NCI-H446 treated with DMSO at 0.1 percent for 48 hours (cell line): ENCODE measurements around the gene ZBTB47.
A peak's percentile ranks its signal among the peaks of the same experiment; 100 is the strongest.

Experiments
- DNase-seq: peaks from one replicate; lab custom pipeline; 2025; lab: John Stamatoyannopoulos, UW

Gene ZBTB47

DNA sequence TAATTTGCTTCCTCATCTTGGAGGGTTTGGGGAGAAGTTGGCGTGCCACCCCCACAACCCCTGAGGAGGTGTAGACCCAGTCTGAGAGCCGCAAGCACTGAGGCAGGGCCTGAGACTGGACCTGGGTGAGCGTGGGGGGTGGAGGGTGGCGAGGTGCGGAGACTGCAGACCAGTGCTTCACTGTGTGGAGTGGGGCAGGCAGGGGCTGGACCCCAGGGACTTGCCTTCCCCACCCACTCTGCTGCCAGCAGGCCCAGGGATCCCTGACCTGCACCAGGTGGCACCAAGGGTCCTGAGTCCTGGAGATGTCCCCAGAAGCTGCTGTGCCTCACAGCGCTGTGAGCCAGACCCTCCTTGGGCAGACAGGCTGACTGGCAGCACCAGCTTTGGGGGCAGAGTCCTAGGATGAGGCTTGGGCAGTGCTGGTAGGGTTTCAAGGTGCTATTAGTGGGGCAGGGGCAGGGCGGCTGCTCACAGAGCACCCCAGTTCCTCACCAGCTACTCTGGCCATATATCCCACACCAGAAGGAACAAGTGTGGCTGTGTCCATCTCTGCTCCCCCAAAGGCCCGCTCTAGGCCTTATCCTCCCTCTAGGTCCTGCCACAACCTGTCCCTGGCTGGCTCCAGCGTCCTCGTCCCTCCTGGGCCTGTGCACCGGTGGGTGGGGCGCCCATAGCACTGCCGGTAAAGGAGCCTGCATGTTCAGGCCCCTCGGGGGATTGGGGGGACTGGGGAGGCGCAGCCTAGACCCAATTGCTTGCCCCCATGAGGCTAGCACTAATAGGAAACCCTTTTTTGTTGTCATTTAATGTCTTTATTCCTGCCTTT is 11.8 kb downstream of the ZBTB47 start:
- no peak for DNase-seq

DNA sequence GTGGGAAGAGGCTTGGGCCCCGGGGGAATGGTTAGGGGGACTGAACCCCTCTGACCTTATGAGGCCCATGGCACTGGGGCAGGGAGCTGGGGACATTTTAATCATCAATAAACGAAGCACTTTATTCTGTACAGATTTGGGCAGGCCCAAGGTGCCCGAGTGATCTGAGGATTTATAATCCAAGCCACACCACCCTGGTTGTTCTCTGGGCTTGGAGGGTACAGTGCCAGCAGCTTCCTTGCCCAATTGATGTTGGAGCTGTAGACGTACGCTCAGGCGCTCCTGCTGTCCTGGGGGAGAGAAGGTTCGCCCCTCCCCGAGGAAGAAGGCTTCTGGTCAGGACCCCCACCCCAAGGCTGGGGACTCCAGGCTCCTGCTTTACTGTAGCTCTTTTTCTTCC is 12.5 kb downstream of the ZBTB47 start:
- no peak for DNase-seq

DNA sequence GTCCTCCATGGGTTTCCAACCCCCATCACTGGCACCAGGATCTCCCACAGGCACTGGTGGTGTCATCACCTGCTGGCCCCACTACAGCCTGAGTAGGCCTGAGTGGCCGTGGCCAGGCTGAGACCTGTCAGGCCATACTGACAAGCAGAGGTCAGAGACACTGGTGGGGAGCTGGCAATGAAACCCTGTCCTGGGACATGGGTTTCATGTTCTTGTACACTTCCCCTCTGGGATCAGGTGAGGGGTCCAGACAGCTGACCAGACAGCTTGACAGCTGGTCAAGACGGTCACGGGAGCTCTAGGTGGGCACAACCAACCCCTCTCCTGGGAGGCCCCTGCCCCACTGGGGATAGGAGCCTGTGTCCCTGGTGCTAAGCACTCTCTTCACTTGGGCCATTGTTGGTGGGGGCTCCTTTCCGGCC is 13.1 kb downstream of the ZBTB47 start:
- no peak for DNase-seq

DNA sequence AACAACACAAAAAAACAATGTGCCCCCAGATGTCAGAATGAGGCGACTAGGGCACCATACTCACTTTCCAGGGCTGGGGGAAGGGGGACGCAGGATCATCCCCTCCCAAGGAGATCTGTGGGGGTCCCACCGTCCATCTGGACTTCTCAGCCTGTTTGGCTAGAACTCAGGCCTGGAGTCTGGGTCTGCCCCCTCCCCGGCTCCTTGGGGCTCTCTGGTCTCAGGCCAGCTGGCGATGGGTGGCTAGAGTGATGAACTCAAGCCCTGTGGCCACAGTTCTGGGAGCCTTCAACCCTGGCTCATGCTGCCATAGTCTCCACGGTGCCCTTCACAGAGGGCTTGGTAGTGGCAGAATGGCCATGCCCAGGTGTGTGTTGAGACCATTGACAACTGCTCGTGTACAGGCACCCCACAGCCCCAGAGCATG is 13.6 kb downstream of the ZBTB47 start:
- DNase-seq: no peak

DNA sequence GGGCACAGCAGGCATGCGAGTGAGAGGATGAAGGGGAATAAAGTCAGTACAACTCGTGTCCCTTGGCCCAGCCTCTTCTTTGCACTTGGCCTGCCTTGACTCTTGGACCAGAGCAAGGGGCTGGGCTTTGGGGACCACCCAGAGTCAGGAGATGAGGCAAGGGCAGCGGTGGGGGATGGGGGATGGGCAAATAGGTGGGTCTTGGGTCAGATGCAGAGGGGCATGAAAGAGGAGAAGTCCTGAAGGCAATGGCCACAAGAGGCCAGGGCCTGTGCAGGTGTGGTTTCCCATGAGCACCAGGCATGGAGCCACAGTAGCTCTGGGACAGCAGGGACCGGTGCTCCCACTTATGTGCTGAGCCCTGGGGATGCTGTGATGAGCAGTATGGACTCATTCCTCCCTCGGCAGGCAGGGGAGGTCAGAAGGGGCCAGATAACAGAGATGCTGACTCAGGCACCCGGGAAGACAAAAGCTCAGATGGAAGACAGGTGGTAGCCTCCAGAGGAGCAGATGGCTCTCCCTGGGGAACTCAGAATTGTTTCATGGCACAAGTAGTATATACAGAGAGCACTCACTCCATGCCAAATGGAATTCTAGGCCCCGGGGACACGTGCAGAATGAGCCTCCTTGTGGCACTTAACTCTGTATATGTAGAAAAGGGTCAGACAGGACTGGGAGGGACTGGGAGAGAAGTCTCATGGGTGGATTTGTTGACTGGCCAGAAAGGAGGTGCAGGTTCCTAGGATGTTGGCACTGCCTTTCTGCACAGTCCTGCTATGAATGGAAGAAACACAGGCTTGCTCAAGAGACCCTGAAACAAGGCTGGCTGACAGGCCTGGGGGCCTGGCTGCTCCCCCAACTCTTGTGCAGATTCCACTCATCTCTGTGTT is 14.3 kb downstream of the ZBTB47 start:
- DNase-seq: peak; percentile 74

DNA sequence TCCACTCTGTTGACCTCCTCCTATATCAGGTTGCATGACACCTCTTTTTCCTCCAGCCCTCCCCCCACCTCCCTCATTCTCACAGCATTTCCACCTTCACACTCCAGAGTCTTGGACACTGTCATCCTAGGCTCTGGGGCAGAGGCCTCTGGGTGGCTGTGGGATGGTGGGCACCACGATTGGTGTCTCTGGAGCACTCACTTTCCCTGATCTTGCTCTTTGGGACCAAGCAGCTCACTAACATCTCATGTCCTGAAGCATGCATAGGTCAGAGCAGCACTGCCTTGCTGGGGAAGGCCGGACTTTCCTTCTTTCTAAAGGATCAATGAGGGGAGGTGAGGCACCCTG is 14.9 kb downstream of the ZBTB47 start:
- no peak for DNase-seq

DNA sequence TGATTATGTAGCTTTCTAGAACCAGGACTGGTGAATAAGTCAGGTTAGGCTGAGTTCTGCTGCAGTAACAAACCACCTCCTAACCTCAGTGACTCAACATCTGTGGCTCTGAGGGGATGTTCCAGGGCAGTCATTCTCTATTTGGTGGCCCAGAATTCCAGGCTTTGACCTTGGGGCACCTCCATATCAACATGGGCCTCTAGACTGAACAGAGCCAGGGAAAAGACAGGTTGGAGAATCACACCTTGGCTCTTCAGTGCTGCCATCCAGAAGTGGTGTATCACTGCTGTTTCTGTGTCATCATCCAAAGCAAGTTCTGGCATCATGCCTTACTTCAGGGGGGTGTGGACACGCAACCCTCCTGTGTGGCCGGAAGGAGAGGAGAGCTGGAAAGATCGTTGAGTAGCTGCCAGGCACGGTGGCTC is 15.3 kb downstream of the ZBTB47 start:
- DNase-seq: no peak

DNA sequence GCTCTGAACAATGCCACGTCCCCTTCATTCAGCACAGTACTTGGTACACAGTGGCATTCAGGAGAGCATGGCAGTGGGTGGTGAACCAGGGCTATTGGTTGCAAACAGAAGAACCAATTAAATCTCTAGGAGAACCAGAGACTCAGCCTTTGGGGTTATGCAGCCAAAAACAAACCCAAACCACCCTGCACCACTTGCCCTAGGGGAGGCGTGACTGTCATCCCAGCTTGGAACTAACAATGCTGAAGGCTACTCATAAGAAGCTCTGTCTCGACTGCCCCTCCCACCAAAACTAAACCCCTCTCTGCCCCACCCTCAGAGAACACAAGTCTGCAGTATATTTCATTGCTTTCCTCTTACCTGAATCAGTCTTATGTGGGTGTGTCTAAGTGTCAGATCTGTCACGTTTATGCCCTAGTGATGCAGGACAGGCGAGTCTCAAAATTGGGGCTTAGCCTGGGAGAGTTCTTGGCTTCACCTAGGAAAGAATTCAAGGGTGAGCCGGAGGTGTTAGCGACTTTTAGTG is 16.6 kb downstream of the ZBTB47 start:
- no peak for DNase-seq

DNA sequence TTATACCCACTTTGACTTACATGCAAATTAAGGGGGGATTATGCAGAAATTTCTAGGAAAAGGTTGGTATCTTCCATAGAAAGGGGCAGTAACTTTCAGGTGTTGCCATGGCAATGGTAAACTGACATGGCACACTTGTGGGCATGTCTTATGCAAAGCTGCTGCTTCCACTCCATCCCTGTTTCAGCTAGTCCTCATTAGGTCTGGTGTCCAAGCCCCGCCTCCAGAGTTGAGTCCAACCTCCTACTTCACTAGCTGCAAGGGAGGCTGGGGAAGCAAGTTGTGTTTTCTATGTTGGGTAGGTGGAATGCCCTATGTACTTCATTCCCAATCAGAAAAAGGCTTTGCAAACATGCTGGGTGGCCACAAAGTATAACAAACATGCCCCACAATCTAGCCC is 17.2 kb downstream of the ZBTB47 start:
- DNase-seq: no peak

DNA sequence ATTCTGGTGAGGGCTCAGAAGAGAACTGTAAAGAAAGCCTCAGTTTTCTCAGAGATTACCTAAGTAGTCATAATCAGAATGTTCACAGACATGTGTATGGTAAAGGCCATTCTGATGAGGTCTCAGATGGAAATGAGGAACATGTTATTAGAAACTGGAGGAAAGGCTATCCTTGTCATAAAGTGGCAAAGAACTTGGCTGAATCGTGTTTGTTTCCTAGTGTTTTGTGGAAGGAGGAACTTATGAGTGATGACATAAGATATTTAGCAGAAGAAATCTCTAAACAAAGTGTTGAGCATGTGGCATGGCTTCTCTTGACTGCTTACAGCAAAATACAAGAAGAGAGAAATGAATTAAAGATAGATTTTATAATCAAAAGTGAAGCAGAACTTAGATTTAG is 19.0 kb downstream of the ZBTB47 start:
- DNase-seq: no peak

DNA sequence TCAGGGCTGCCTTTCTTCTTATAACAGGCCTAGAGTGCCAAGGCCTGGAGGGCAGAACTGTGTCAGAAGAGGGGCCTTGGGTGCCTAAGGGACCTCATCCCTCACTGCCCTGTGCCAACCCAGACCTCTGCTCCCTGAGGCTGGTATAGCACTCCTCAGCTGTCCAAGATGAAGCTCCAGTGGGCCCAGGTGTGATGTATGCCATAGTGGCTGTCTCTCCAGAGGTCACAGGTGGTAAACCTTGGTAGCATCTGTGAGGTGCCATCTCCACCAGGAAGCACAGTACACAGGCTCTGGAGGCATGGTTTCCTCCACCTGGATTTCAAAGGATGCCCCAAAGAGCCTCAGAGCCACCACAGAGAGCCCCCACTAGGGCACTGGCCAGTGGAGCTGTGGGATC is 19.6 kb downstream of the ZBTB47 start:
- no peak for DNase-seq

DNA sequence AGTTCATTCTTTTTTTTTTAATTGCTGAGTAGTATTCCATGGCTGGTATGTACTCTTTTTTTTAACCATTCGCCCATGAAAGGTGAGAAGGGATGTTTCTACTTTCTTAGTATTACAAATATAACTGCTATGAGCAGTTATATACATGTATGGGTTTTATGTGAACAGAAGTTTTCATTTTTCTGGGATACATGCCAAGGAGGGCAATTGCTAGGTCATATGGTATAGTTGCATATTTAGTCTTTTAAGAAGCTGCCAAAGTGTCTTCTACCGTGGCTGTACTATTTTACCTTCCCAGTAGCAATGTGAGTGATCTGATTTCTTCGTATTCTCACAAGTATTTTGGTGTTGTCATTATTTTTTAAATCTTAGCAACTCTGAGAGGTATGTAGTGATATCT is 20.6 kb downstream of the ZBTB47 start:
- peak; percentile 70 for DNase-seq

DNA sequence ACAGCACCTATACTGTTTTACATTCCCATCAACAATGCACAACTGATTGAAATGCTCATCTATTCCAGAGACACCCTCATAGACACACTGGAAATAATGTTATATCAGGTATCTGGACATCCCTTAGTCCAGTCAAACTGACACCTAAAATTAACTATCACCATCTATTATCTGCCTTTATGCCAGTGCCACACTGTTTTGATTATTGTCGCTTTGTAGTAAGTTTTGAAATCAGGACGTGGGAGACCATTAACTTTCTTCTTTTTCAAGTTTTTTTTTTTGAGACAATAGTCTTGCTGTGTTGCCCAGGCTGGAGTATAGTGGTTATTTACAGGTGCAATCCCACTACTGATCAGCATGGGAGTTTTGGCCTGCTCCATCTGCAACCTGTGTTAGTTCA is 22.4 kb downstream of the ZBTB47 start:
- DNase-seq: no peak

DNA sequence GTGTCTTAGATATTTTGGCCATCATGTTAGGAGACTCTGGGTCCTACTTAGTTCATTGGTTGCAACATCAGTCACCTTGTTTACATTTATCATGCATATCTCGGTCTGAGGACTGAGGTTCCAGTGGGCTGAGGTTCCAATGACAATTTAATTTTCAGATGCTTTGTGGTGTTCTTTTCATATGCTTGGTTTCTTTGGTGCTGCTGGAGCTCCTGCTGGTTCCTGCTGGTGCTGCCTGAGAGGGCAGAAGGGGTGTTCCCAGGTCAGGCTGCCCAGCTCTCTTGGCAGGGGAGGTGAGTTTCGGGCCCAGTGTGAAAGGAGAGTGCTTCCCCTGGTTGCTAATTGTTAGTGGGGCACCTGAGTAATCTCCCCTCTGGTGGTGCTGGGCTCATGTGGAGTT is 24.9 kb downstream of the ZBTB47 start:
- no peak for DNase-seq

DNA sequence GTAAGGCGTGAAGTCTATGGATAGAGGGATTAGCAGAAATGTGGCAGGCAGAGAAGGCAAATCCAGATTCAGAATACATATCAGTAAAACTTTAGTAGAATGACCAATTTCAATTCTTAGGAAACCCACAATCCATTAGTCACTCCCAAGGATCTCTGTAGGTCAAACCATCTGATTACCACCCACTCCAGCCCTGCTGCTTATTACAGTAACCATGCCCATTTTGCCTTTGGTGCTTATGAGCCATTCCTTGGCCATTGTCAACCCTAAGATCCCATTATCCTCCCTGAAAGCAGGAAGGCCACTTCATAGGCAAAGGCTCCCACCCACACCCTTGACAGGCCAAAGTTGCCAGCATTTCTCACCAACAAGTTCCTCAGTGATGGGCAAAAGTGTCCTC is 26.8 kb downstream of the ZBTB47 start:
- no peak for DNase-seq

DNA sequence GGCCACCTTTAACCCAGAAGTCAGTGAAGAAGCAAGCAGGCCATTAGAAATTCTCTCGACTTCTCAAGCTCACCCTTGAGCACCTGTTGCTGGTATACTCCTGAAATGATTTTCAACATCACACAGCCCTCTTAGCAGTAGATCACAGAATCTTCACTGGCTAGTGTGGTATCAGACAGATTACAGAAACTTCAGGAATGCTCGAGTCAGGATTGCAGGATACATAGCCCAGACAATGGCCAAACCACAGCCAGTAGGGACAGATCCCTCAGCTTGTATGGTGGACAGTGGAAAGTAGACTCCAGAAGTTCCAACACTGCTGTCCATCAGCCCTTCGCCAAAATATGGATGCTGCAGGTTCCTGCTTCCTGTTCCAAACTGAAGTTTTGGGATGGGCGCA is 27.3 kb downstream of the ZBTB47 start:
- DNase-seq: no peak

DNA sequence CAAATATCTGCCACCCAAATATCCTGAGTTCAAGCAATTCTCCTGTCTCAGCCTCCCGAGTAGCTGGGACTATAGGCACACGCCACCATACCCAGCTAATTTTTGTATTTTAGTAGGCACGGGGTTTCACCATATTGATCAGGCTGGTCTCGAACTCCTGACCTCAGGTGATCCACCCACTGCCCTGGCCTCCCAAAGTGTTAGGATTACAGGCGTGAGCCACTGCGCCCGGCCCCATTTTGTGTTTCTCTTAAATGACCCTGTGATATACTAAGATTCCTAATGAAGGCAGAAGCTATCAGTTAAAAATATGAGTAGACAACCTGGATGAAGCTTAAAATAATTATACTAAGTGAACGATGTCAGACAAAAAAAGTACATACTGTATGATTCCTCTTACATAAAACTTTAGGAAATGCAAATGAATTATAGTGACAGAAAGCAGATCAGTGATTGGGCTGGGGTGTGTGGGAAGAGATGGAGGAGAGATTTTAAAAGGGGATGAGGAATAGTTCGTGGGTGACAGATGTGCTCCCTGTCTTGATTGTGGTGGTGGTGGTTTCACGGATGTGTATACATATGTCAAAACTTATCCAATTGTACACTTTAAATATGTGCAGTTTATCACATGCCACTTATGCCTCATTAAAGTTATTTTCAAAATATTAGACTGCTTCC is 28.0 kb downstream of the ZBTB47 start:
- no peak for DNase-seq

DNA sequence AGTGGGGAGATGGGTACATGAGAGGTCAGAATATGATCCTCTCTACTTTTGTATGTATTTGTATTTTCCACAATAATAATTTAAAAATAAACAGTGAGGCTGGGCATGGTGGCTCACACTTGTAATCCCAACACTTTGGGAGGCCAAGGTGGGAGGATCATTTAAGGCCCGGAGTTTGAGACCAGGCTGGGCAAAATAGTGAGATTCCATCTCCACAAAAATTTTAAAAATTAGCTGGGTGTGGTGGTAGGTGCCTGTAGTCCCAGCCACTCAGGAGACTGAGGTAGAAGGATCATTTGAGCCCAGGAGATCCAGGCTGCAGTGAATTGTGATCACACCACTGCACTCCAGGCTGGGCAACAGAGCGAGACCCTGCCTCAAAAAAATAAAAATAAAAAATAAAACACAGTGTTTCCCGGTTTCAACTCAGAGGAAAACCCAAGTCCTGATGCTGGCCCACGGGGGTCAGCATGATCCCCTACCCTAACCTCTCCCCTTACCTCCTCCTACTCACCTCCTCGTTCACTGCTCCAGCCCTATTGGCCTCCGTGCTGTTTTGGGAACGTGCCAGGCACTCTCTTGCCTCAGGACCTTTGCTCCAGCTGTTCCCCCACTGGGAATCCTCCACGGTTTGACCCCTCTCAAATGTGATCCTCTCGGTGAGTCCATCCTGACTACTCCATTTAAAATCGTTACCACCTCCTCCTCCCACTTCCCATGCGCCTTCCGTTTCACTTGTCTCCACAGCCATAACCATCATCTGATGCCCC is 29.0 kb downstream of the ZBTB47 start:
- DNase-seq: no peak

DNA sequence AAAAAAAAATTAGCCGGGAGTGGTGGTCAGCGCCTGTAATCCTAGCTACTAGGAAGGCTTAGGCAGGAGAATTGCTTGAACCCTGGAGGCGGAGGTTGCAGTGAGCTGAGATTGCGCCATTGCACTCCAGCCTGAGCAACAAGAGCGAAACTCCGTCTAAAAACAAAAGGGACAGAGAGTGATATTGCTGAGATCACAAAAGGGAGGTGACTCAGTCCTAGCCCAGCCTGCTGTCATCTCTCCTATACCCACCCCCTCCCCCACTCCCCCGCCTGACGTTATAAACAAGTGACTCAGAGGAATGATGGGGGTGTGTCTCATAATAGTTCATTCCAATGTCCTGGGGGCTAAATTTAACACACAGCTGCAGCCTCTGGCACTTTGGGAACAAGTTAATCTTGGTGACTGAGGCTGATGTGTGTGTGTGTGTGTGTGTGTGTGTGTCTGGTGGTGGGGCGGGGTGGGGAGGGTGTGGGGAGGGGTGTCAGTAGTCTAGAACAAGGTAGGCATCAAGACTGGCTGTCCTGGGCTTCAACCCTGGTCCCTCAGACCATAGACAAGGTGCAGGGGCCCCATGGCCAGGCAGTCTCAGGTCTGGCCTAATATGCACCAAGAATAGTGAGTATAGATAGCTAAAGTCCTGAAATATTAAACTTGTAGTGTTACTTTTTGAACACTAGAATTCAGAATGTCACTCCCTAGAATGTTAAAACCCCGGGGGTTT is 30.5 kb downstream of the ZBTB47 start:
- DNase-seq: no peak

DNA sequence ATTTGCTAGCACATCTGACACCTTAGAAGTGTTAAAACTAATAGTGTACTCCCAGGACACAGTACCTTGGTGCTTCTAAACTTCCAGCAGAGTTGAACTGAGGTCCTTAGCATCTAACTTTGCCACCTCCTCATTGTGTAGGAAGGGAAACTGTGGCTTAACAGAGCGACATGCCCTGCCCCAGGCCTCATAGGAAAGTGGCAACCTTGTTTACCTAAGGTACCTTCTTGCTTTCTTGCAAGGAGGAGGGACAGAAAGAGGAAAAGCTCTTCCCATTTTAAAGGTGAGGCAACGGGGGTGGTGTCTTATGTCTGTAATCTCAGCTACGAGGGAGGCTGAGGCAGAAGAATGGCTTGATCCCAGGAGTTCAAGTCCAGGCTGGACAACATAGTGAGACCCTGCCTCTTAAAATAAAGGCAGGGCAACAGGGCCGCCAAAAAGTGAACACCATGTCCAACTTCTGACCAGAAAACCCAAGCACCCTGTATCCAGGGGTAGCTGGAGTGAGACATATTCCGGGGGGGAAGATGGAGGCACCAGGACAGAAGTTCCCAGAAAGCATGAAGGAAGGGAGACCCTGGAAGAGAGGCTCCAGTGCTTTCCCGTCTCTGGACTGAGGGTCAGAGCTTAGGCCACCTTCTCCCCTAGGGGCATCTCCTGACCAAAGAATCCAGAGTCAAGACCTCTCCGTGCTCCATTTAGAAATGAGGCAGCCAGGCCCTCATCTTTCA is 31.3 kb downstream of the ZBTB47 start:
- DNase-seq: no peak
